GM03348 (cell line): ENCODE data around the gene LRRC27.
"Not testable (repeated sequence)": the region's sequence is repeated elsewhere in the genome, so short reads cannot be mapped to it uniquely, and the experiment has no call there.

ENCODE experiments used
- DNase-seq: peaks from one replicate; pipeline ENCODE4 v3.0.0; 2012; ENCODE audit warnings: low spot score

LRRC27 gene

DNA sequence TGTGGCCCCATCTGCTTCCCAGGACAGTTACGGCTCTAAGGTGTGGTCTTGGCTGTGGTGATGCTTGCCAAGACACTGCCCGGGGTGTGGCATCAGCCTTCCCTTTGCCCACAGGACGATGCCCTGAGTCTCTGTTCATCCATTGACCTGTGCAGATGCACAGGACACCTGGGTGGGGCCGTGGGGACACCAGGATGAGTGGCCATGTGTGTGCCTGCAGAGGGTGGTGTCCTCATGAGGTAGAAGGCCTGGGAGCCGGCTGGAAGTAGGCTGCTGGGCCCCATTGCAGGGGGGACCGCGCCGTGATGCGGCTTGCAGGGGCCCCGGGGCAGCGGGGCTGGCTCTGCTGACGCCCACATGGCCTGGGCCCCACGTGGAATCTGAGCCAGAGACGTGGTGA lies 42.6 kb downstream of the LRRC27 start:
- no peak for DNase-seq

DNA sequence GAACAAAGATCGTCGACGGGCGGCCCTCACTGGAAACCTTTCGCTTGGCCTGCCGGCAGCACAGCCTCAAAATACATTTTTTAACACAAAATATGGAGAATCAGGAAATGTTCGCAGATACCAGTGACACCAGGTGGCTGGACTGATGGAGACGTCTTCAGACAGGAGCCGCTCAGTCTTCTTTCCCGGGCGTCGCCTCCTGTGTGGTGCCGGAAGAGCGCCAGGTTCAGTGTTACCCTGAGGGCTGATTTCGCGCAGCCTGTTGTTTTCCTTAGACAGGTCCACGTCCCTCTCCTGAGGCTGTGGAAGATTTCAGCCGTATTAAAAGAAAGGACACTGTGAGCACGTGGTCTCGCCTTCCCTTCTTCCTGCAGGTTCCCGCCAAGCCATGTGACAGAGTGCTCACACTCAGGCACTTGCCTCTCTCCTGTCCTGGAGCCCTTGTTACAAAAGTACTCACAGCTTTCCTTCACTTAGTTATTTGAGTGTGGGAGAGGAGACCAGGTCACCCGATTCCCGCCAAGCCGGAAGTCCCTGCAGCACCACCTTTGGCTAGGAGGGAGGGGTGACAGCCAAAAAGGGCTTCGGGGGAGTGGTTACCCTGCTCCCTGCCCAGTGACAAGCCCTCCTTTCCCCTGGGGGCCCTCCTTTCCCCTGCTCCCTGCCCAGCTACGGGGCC lies 43.3 kb downstream of the LRRC27 start:
- DNase-seq = no peak

DNA sequence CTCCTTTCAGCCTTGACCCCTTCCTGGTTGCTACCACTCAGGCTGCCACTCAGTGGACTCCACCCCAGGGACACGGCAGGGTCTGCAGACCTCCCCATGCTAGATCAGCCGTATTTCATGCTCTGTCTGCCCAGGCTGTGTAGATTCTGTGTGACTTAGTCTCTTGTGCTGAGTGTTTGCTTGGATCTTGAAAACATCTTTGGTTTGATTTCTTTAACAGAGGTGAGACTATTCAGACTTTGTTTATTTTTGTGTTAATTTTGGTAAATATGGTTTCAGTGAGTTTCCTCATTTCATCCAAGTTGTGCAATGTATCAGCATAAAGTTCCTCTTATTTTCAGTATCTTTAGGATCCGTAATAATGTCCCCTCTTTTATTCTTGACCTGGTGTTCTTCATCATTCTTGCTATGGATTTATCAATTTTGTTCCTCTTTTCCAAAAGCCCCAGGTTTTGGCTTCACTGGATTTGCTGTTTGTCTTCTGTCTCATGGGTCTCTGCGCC lies 43.9 kb downstream of the LRRC27 start:
- no peak for DNase-seq

DNA sequence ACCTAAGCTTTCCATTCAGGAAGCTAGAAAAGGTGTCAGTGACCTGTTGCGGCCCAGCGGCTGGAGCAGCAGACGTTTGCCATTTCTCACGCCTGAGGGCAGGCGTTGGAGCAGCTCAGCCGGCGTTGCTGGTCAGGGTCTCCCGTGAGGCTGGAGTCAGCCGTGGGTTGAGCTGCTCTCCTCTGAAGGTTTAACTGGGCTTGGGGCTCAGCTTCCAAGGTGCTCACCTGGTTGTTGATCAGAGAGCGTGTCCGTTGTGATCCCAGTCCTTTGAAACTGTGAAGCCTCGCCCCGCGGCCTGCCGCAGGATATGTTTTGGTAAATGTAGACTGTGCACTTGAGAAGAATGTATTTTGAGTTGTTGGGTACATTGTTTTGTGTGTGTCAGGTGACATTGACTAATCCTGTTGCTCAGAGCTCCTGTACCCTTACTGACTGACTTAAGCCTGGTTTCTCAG lies 44.4 kb downstream of the LRRC27 start:
- no peak for DNase-seq

DNA sequence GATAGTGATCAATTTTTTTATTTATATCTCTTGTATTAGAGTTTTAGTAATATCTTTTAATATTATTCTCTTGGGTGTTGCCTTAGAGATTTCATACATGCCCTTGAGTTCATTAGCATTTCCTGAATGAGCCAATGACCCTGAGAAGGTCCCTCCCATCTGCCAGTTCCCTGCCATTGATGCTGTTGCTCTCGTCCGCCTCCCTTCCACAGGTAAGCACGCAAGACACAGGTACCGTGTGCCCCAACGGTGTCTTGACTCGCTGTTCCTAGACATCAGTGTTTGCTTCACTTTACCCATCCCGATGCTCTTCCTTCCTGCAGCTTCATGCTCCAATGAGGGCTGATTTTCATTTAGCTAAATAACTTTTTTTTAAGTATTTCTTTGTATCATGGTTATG lies 45.3 kb downstream of the LRRC27 start:
- no peak for DNase-seq

DNA sequence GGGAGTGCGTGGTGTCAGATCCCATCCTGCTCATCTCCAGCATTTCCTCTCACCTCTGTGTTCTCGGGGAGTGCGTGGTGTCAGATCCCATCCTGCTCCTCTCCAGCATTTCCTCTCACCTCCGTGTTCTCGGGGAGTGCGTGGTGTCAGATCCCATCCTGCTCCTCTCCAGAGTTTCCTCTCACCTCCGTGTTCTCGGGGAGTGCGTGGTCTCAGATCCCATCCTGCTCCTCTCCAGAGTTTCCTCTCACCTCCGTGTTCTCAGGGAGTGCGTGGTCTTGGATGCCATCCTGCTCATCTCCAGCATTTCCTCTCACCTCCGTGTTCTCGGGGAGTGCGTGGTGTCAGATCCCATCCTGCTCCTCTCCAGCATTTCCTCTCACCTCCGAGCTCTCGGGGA lies 47.0 kb downstream of the LRRC27 start:
- not testable (repeated sequence) for DNase-seq

DNA sequence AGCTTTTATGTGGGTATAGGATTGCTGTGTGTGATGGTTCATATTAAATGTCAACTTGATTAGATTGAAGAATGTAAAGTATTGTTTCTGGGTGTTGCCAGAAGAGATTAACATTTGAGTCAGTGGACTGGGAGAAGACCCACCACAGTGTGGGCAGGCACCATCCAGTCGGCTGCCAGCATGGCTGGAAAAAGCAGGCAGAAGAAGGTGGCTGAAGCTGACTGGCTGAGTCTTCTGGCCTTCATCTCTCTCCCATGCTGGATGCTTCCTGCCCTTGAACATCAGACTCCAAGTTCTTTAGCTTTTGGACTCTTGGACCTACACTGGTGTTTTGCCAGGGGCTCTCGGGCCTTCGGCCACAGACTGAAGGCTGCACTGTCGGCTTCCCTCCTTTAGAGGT lies 49.0 kb downstream of the LRRC27 start:
- DNase-seq = not testable (repeated sequence)

DNA sequence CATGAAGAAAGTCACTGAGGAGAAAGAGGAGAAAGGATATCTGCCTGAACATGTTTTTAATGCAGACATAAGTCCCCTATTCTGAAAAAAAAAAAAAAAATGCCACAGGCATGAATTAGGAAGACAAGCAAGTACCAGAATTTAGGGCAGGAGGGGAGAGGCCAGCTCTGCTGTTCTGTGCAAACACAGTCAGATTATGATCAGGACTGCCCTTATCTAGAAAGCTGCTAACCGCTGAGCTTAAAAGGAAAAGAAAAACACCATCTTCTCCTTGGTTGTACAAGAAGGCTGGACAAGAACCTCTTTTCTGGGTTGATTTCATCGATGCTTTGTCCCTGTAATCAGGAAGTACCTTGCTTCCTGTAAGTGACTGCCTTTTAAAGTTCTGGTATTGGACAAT lies 49.7 kb downstream of the LRRC27 start:
- DNase-seq = no peak

DNA sequence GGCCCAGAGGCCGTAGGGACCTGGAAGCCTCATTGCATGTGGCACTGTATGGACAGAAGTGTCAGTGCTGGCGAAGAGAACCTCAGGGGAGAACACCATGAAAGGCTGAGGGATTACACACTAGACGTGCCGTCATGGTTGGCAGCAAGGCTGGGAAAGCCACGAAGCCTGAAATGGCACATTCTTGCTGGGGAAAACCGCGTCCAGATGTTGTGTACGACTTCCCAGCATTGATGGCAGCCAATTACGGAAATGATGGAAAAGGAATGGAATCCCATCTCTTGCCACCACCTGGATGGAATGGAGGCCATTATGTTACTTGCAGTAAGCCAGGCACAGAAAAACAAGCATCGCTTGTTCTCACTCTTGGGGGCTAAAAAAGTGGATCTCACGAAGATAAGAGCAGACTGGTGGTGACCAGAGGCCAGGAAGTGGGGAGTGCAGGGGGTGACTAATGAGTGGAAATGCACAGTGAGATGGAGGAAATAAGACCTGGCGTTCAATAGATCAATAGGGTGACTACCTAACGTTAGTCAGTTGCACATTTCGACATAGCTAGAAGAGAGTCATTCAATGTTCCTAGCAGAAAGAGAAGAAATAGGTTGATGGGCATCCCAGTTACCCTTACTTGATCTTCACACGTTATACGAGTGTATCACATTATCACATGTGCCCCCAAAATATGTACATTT lies 50.4 kb downstream of the LRRC27 start:
- peak; percentile 86 for DNase-seq

DNA sequence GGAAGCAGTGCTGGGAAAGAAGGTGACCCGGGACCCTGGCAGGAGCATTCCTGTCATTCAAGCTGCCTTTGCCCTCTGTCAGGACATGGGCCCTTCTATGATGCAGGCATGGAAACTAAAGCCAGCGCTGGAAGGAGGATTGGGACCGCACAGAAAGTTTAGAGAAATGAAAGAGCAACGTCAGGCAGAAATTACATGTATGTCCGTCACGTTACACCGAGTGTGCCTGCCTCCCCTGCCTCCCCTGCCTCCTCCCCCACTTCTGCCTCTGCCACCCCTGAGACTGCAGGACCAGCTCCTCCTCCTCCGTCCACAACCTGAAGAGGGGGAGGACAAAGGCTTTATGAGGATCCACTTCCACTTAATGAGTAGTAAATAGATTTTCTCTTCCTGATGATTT lies 51.1 kb downstream of the LRRC27 start:
- DNase-seq = no peak

DNA sequence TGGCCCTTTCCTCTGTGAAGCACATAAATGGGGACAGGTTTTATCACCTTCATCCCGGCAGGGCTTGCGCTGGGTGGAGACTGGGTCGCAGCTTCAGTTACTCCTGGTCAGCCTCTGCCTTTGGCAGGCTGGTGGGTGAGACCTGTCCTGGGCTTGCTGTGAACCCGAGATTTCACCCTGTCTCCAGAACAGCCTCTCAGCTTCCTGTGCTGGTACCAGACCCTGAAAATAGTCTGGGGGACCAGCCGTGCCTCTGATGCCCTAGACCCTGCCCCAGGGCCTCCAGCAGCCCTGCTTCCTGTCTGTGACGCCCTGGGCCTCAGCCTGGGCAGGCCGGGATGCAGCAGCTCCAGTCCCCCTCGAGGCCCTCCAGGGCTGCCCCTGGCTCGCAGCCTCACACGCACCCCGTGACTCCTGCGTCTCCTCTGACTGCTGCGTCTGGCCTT lies 51.8 kb downstream of the LRRC27 start:
- no peak for DNase-seq

DNA sequence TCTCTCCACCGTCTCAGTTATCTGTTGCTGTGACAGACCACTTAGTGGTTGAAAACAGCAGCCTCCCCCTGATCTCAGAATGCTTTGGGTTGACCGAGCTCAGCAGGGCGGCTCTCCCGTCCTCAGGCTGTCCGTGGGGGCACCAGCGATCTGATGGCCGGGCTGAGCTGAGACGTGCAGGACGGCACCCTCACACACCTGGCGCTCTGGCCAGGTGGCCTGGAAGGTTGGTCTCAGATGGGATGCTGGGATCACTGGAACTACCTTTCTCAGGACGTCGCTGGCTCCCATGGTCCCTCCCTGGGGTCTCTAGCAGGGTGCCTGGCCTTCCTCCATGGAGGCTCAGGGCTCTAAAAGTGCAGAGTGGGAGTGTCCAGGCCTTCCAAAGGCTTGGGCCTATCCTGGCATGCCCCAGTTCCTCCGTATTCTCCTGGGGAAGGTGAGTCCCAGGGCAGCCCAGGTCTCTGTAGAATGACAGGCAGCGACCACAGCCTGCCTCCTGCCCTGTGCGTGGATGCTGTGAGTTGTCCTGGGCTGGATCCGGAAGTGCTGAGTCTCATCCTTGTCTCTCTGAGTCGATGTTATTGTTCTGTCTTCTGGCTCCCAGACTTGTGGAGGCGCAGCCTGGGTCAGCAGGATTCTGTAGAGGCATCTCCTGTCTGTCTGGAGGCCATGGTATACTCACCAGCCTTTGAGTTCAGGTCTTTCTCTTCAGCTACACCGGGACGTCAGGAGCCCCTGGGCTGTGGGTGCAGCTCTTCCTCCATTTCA lies 52.8 kb downstream of the LRRC27 start:
- DNase-seq = no peak

DNA sequence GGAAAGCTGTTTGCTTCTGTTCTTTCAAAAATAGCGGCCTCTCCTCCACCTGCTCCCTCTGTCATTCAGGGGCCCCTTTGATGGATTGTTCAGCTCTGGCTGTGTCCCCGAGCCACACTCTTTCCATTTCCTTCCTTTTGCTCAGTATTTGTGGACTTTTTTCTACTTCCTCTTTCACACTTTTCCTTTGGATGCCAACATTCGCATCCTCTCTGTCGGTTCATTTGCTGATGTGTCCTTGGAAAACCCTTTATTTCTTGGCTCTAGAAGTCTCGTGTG lies 53.3 kb downstream of the LRRC27 start:
- DNase-seq = no peak

DNA sequence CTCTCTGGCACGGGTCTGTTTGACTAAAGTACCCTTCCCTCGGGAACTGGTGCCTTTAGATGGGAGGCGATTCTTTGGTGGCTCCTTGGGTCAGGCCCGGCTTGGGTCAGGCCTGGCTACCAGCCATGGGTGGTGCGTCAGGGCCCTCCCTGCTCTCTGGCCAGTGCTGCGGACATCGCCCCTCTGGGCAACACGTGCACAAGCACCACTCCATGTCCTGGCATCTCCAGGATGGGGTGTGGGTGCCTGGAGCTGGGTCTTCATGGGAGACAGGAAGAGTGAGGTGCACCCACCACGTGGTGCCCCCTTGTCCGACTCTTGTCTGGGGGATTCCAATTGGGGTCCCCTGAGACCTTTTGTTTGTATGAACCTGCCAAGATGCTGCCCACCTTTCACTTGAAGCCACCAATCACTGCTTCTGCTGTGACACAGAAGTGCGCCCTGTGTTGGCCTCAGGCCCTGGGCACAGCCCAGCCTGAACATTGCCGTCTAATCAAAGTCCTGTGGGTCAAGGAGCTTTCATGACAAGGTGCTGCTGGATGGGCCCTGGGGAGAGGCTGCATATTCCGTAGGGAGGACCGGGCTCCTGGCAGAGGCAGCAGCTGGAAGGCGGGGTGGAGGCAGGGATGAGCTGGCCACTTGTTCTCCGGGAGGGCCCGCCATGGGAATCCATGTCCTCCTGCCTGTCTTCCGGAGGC lies 53.9 kb downstream of the LRRC27 start:
- DNase-seq = no peak

DNA sequence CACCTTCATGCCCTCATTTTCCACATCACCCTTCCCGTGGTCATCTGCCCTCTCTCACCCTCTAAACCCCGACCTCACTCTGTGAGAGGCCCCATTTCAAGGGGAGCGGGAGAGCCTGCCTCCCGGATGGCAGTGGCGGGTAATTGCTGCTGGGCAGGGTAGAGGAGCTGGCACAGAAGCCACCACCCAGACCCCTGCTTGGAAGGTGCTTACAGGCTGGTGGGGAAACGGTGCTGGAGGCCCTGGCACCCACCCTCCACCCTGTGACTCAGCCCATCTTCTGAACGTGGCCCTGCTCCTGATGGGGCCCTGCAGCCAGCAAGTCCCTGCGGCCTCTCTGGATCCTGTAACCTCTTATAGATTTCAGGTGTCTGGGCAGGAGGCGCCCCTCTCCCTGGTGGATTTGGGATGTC lies 54.4 kb downstream of the LRRC27 start:
- no peak for DNase-seq

DNA sequence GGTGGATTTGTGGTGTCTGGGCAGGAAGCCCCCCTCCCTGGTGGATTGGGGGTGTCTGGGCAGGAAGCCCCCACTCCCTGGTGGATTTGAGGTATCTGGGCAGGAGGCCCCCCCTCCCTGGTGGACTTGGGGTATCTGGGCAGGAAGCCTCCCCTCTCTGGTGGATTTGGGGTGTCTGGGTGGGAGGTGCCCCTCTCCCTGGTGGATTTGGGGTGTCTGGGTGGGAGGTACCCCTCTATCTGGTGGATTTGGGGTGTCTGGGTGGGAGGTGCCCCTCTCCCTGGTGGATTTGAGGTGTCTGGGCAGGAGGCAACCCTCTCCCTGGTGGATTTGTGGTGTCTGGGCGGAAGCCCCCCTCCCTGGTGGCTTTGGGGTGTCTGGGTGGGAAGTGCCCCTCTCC lies 54.9 kb downstream of the LRRC27 start:
- DNase-seq = not testable (repeated sequence)

DNA sequence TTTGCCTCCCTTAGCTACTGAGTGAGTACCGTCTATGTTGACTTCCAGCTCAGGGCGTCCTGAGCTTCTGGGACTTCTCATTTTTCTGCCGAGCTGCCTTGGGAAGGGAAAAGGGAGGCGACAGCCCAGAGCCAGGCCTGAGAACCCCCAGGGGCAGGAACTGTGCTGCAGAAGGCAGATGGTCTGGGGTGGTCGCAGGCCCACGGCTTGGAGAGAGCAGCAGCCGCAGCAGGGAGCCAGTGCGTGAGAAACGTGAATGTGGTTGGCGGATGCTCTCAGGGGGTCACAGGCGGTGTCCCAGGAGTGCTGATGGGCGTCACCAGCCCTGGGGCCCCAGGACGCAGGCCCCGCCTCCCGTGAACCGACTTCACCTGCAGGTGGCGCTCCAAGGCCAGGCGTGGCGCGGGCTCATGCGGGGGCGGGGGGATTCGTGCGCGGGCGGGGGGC lies 55.8 kb downstream of the LRRC27 start:
- DNase-seq = peak; percentile 95

DNA sequence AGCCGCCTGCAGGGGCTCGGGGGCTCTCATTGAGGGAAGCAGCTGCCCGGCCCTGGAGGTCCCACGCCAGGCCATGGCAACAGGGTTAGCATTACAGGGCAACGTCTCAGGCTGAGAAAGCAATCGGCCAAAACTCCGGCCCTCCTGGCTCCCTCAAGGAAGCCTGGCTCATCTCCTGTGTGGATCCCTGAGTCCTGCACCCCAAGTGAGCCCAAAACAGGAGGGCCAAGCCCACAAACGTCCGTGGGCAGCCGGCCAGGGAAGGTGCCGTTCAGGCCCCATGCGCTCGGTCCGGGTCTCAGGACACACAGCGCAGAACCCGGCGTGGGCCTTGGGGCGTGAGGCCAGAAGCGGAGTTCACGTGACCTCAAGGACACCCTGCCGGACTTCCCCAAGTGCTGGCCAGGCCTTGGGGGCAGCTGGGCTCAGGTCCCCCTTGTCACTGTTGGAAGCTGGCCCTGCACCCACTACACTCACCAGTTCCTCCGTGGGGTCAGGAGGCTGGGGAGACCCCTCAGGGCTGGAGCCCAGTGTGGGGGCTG lies 57.0 kb downstream of the LRRC27 start:
- no peak for DNase-seq

DNA sequence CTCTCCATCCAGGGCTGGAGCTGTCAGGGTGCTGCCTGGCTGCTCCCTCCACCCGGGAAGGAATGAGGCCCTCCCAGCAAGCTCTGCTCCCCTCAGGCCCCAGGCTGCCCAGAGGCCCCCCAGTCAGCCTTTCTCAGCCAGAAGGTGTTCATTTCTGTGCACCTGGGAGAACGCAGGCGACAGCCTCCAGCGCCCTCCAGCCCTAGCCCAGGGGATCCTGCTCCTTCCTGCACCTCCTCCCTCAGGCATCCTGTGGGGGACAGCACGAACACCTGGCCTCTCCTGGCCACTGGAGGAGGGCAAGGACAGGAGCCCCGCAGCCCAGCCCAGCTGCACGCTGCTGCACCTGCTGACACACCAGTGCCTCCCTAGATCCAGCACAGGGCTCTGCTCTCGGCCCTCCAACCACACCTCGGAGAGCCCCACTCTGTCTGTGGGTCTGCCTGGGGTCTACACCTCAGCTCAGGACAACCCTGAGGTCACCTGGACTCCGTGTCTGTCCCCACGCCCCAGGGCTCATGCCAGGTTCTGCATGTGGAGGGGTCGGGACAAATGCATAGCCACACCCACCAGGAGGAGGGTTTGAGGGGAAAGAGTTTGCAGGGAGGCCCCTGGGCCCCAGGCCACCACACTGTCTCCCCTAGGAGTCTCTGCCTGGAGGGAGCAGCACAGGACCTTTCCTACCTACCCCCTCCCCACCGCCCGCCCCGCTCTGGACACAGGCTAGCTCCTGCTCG lies 57.6 kb downstream of the LRRC27 start:
- DNase-seq = no peak

DNA sequence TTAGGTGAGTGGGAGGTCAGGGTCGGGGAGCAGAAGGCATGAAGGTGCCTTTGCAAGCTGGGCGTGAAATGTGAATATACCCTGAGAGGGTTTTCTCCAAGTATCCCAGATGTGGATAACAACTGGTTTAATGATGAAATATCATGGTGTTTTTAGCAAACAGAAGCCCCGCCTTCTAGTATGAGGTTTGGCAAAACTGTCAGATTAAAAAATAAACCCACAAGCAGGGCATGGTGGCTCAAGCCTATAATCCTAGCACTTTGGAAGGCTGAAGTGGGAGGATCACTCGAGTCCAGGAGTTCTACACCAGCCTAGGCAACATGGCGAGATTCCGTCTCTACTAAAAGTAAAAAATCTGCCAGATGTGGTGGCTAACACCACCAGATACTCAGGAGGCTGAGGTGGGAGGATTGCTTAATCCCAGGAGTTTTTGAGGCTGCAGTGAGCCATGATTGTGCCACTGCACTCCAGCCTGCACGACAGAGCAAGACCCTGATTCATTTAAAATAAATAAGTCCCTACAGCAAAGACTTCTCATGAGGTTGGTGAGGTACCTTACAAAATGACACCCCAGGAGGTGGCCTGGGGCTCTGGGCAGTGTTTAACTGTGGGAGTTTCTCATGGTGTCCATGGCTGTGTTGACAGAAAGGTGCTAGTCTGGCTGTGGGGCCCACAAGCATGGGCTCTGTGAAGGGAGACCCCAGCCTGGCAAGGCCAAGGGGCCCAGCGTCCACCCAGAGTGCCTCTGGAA lies 58.4 kb downstream of the LRRC27 start:
- peak; percentile 61 for DNase-seq
